ENCODE data around the gene OLFML2B.

The OLFML2B gene

GRCh38 chr1:161950377-161950776 is 73.3 kb downstream of the OLFML2B start:
- in situ Hi-C loops (cut with MboI; ENCODE audit: low sequenced_read_pairs), result no loop called here
- no peak for DNase-seq (ENCODE audit: low spot score in 2 of 2)
- H3K27me3 ChIP-seq (ENCODE audit: low read depth), result no peaks in the 10 kb centered on the region
- H3K9me3 ChIP-seq, result no peaks in the 10 kb centered on the region
- H3K4me3 ChIP-seq, result no peak overlapping the region
- H3K36me3 ChIP-seq (replicated peaks), result no peaks in the 10 kb centered on the region
- no peaks in the 10 kb centered on the region for H3K4me1 ChIP-seq

- in situ Hi-C loops (cut with MboI; ENCODE audit: low sequenced_read_pairs), result no loop called here
- H3K9me3 ChIP-seq, result no peaks in the 10 kb centered on the region
These were observed 74.1 kb downstream of the OLFML2B start for GRCh38 chr1:161949548-161949947.

DNA sequence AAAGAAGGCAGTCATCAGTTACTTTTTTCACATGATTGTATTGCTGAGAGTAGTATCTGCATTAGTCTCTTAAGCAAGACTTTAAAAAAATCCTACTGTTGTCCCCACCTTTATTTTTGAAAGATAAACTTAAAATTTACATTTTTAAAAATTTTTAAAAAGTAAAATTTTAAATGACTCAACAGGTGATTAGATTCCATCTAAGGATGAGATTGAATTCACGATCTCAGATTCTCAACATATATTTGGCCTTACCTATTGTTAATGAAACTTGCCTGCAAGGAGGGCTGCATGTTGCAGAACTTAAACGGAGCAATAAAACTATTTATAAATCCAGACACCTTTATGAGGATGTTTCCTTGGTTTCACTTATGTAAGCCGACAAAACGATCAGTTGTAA is 75.2 kb downstream of the OLFML2B start:
- H3K27me3 ChIP-seq (ENCODE audit: low read depth), result no peaks in the 10 kb centered on the region
- no peaks in the 10 kb centered on the region for H3K4me1 ChIP-seq
- no peak for DNase-seq (ENCODE audit: low spot score in 2 of 2)
- no peak overlapping the region for H3K4me3 ChIP-seq
- in situ Hi-C loops (cut with MboI; ENCODE audit: low sequenced_read_pairs), result no loop called here
- H3K9me3 ChIP-seq, result no peaks in the 10 kb centered on the region
- H3K36me3 ChIP-seq (replicated peaks), result no peaks in the 10 kb centered on the region

More at GRCh38 chr1:161949548-161949947, 74.1 kb downstream of the OLFML2B start:
- DNase-seq (ENCODE audit: low spot score in 2 of 2), result no peak
- H3K36me3 ChIP-seq (replicated peaks), result no peaks in the 10 kb centered on the region
- no peak overlapping the region for H3K4me3 ChIP-seq
- H3K27me3 ChIP-seq (ENCODE audit: low read depth), result no peaks in the 10 kb centered on the region
- no peaks in the 10 kb centered on the region for H3K4me1 ChIP-seq

DNA sequence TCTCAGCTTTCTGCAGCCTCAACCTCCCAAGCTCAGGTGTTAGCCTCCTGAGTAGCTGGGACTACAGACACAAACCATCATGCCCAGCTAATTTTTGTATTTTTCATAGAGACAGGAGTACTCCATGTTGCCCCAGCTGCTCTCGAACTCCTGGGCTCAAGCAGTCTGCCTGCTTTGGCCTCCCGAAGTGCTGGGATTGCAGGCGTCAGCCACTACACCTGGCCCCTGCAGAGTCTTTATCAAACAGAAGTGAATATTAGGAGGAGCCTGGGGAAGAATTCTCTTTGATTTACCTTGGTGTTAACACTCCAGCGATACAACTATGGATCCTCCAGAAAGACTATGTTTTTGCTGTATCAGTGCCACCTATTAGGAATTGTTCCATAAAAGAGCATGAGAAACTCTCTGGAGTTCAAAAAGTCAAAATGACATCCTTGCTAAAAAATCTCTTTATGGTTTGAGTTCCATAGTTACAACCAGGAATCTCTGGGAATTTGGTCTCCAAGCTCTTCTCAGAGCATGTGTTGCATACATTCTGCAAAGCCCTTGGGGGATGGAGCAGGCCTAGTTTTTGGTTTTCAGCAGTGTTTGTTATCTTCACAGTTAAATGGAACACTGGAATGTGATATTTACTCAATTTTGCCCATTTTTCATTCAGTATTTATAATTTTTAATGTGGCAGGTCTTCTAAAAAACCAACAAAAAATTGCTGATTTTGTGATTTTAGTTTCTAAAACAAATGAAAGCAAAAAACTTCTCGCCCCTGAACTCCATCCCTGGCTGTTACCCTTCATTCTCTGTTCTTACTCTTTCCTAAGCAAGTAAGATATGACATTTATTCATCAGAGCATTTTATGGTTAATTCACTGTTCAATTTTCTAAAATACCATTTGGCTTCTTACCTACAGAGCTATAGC is 77.3 kb downstream of the OLFML2B start:
- in situ Hi-C loops (cut with MboI; ENCODE audit: low sequenced_read_pairs), result no loop called here
- H3K4me1 ChIP-seq, result no peaks in the 10 kb centered on the region
- no peaks in the 10 kb centered on the region for H3K9me3 ChIP-seq
- no peak for DNase-seq (ENCODE audit: low spot score in 2 of 2)
- no peak overlapping the region for H3K4me3 ChIP-seq
- no peaks in the 10 kb centered on the region for H3K36me3 ChIP-seq (replicated peaks)
- no peaks in the 10 kb centered on the region for H3K27me3 ChIP-seq (ENCODE audit: low read depth)

- no peak overlapping the region for H3K4me3 ChIP-seq
- no peaks in the 10 kb centered on the region for H3K36me3 ChIP-seq (replicated peaks)
- in situ Hi-C loops (cut with MboI; ENCODE audit: low sequenced_read_pairs), result no loop called here
- H3K4me1 ChIP-seq, result no peaks in the 10 kb centered on the region
- DNase-seq (ENCODE audit: low spot score in 2 of 2), result no peak
- no peaks in the 10 kb centered on the region for H3K9me3 ChIP-seq
- no peaks in the 10 kb centered on the region for H3K27me3 ChIP-seq (ENCODE audit: low read depth)
These were observed 78.2 kb downstream of the OLFML2B start for GRCh38 chr1:161945306-161946060.

- Histone ChIP-seq H3K36me3 (replicated peaks) (no peaks in the 10 kb centered on the region), H3K9me3 (no peaks in the 10 kb centered on the region), H3K4me1 (no peaks in the 10 kb centered on the region), H3K4me3 (no peak overlapping the region), H3K27me3 (ENCODE audit: low read depth) (no peaks in the 10 kb centered on the region)
- in situ Hi-C loops (cut with MboI; ENCODE audit: low sequenced_read_pairs), result no loop called here
- no peak for DNase-seq (ENCODE audit: low spot score in 2 of 2)
These were observed 79.3 kb downstream of the OLFML2B start for GRCh38 chr1:161944381-161944780.

GRCh38 chr1:161943737-161944136 is 79.9 kb downstream of the OLFML2B start:
- H3K27me3 ChIP-seq (ENCODE audit: low read depth), result no peaks in the 10 kb centered on the region
- no peaks in the 10 kb centered on the region for H3K36me3 ChIP-seq (replicated peaks)
- DNase-seq (ENCODE audit: low spot score in 2 of 2), result no peak
- in situ Hi-C loops (cut with MboI; ENCODE audit: low sequenced_read_pairs), result no loop called here
- no peak overlapping the region for H3K4me3 ChIP-seq
- no peaks in the 10 kb centered on the region for H3K9me3 ChIP-seq
- no peaks in the 10 kb centered on the region for H3K4me1 ChIP-seq

DNA sequence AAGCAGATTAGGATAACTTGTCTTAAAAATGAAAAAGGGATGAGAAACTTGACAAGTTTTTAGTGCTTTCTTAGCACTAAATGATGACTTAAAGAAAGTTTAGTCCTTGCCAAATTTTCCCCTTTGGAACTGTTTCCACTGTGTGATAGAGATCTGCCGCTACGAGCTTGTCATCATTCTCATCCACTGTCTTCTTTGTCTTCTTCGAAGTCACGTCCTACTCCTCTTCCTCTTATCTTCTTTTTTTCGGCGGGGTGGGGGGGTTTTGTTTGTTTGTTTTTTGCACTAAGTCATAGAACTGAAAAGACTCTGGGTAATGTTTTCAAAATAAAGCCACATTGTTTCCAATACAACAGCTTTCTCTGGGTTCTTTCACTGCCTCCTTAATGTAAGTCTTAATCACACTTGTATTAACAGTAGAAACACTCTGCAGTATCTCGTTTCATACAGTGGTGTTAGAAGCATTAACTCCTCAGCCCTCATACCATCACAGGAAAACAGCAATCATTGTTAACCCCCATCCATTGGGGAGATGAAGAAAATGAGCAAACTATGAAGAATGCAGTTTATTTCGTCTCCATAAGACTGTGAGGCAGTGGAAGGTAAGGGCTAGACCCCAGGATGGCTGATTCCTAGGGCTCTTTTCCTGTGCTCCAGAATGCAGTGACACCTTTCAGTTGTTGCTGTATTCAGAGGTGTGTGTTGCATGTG is 81.8 kb downstream of the OLFML2B start:
- no peaks in the 10 kb centered on the region for H3K36me3 ChIP-seq (replicated peaks)
- no peaks in the 10 kb centered on the region for H3K4me1 ChIP-seq
- H3K9me3 ChIP-seq, result no peaks in the 10 kb centered on the region
- no peak overlapping the region for H3K4me3 ChIP-seq
- no peak for DNase-seq (ENCODE audit: low spot score in 2 of 2)
- in situ Hi-C loops (cut with MboI; ENCODE audit: low sequenced_read_pairs), result no loop called here
- no peaks in the 10 kb centered on the region for H3K27me3 ChIP-seq (ENCODE audit: low read depth)

- in situ Hi-C loops (cut with MboI; ENCODE audit: low sequenced_read_pairs), result no loop called here
- no peaks in the 10 kb centered on the region for H3K9me3 ChIP-seq
- no peaks in the 10 kb centered on the region for H3K4me1 ChIP-seq
- H3K4me3 ChIP-seq, result no peak overlapping the region
- H3K27me3 ChIP-seq (ENCODE audit: low read depth), result no peaks in the 10 kb centered on the region
- DNase-seq (ENCODE audit: low spot score in 2 of 2), result no peak
- H3K36me3 ChIP-seq (replicated peaks), result no peaks in the 10 kb centered on the region
These were observed 82.6 kb downstream of the OLFML2B start for GRCh38 chr1:161940866-161941591.

- Histone ChIP-seq H3K4me1 (no peaks in the 10 kb centered on the region; the same call in 1 of the 2 replicates), H3K36me3 (replicated peaks) (no peaks in the 10 kb centered on the region), H3K4me3 (no peak overlapping the region), H3K9me3 (no peaks in the 10 kb centered on the region), H3K27me3 (ENCODE audit: low read depth) (no peaks in the 10 kb centered on the region)
- in situ Hi-C loops (cut with MboI; ENCODE audit: low sequenced_read_pairs), result no loop called here
- no peak for DNase-seq (ENCODE audit: low spot score in 2 of 2)
These were observed 86.9 kb downstream of the OLFML2B start for GRCh38 chr1:161936786-161937185.

GRCh38 chr1:161935264-161935663 is 88.4 kb downstream of the OLFML2B start:
- Histone ChIP-seq H3K4me3 (no peak overlapping the region), H3K27me3 (ENCODE audit: low read depth) (no peaks in the 10 kb centered on the region), H3K36me3 (replicated peaks) (no peaks in the 10 kb centered on the region), H3K4me1 (no peaks in the 10 kb centered on the region; the same call in 1 of the 2 replicates), H3K9me3 (no peaks in the 10 kb centered on the region)
- DNase-seq (ENCODE audit: low spot score in 2 of 2), result no peak
- in situ Hi-C loops (cut with MboI; ENCODE audit: low sequenced_read_pairs), result no loop called here

- Histone ChIP-seq H3K27me3 (ENCODE audit: low read depth) (no peaks in the 10 kb centered on the region), H3K4me3 (no peak overlapping the region), H3K4me1 (no peaks in the 10 kb centered on the region; the same call in 1 of the 2 replicates), H3K9me3 (no peaks in the 10 kb centered on the region), H3K36me3 (replicated peaks) (no peaks in the 10 kb centered on the region)
- in situ Hi-C loops (cut with MboI; ENCODE audit: low sequenced_read_pairs), result no loop called here
- no peak for DNase-seq (ENCODE audit: low spot score in 2 of 2)
These were observed 89.8 kb downstream of the OLFML2B start for GRCh38 chr1:161933592-161934588.

All from HAP-1 (cell line).